Occipital lobe (tissue), 2 donors: Measurements from ENCODE around the gene PRKCA. TPM values are rescaled to one million over a fixed set of nuclear protein-coding genes. Genes with fewer than 3 reads are reported as not detected.
"Not testable (repeated sequence)": the region's sequence is repeated elsewhere in the genome, so short reads cannot be mapped to it uniquely, and the experiment has no call there.

Source experiments
- DNase-seq: peaks from one replicate; lab custom pipeline; 2025; lab: John Stamatoyannopoulos, UW
- total RNA-seq: library from RNA; depleted of rRNA; stranded (reverse); fragments of >200 nt; gene quantifications from one replicate; pipeline ENCODE4 v1.2.3, GENCODE V29; 2014

Gene PRKCA
- total RNA-seq, 1 donor from 2014 or later: 29.9 TPM

DNA sequence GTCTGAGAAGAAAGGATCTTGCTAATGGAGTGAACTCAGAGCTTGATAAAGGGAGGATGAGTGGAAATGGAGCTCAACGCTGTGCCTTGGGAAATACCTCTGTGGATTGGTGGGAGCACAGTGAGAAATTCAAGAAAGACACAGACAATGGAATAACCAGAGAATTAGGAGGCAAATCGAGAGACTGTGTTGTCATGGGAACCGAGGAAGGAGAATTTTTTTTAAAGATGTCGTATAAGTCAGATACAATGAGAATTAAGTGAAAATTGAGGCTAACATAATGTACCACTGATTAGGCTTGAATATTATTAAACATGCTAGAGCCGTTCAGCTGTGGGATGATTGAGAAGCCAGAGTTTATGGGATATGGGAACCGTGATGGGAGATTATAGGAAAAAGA, 134.2 kb downstream of the PRKCA start:
- DNase-seq: no peak

DNA sequence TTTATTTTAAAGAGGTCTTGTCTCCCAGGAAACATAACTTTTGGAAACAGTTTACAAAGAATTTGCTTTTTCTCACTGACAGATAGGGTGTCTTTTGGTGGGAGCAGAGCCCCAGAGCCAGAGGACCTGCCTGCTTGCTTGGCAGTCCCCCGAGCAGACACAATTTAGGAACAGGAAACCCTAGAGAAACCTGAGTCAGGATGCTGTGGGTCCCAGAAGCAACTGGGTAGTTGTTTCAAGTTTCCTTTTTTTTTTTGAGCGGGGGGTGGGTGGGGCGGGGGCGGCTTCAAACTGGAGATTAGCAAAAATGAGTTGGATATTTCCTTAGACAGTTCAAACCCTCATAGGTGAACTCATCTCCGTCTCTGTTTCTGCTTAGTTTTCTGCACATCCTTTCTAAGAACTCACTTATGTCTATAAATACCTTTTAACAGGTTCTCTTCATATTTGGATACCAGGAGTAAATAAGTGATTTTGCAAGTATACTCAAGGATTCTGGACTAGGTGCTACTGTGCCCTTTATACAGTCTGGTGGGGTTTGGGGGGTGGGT, 135.1 kb downstream of the PRKCA start:
- DNase-seq: no peak

DNA sequence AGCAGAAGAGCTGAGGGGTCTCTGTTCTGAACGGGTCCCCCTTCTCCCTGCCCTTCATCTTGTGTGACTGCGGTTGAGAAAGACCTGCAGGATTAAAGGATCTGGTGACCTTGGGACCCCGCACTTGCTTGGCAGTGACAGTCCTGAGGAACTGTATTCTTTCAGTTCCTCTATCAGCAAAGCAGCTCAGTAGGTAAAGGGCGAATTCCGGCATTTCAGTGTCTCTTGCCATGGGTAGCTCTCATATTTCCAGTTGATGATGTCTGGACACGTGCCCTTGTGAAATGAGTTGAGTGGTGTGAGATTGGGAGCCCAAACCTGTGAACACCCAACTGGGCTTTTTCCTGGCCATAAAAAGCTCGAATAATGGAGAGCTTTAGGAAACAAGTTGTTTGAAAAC, 135.7 kb downstream of the PRKCA start:
- DNase-seq: no peak

DNA sequence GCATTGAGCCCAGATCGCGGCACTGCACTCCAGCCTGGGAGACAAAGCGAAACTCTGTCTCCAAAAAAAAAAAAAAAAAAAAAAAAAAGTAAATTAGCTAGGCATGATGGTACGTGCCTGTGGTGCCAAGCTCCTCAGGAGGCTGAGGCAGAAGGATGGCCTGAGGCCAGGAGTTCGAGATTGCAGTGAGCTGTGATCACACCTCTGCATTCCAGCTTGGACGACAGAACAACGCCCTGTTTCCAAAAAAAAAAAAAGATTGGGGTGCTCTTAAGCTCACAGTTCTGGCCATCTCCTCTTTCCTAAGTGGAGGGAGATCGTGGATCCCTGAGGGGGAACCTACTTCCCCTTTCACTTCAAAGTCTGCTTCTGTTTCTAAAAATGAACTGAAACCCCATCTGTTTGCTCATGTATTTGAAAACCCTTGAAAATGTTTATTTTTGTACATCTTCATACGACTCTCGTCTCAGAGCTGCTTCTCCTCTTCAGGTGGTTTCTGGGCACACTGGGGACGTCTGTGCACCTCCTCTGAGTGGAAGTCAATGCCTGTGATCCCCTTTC, 138.8 kb downstream of the PRKCA start:
- DNase-seq: peak; percentile 15

DNA sequence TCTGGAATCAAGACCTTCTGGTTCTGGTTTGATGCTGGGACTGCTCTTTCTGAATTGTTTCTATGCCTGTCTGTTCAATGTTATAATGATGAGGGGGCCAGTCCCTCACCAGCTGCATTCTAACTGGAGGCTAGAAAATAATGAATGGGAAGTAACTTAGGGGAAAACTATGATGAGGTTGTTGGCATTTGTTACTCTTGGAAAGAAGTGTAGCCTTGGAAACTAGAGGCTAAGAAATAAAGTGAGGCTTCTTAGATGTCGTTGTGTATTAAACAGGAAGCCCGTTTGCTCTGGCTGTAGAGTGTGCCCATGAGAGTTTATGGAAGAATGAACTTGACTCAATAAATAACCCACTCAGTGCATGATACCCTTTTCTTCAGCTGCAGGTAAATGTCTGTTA, 140.8 kb downstream of the PRKCA start:
- no peak for DNase-seq

DNA sequence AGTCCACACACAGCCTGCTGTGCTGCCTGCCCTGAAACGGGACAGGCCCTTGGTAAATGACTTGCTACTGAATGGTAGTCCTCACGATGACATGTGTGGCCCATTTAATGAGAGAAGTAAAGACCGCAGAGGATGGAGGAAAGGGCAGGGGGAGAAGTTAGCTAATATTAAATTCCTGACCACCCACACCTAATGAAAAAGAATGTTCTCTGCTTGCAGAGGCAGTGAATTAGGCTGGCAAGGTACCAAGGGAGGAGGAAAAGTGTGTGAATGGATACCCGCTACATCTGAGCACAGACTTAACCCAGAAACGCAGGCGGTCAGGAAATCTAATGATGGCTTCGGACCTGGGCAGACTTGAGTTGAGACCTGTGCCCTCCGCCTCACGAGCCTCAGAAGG, 141.2 kb downstream of the PRKCA start:
- no peak for DNase-seq

DNA sequence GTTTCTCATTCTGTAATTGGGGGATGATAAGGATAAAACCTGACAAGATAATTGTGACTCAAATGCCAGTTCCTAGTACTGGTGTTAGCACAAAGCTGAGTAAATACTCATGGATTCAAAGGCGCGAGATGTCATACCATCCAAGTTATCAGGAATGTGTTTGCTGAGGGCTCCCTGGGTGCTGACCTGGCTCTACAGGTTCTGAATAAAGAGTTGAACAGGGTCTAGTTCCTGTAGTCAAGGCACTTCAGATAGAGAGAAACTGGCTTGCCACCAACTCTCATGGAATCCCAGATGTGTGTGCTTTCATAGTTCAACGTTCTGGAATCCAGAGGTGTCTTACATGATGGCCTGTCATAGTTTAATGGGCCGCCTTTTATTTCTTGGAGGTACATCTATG, 141.6 kb downstream of the PRKCA start:
- no peak for DNase-seq

DNA sequence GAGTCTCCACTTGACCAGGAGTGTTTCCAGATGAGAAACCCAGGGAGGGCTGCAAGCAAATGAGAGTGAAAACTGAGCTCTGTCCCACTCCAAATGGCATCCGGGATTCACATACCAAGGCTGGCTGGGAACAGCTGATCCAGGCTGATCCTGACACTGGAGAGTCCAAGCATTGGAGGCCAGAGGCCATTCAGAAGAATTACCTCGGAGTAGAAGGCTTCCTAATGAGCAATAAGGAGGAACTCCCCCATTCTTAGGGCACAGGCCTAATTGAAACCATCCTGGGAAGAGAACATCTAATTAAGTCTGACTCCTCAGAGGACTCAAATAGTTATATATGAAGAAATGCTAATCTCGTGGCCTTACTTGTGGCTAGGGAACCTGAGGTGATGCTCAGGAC, 142.8 kb downstream of the PRKCA start:
- no peak for DNase-seq

DNA sequence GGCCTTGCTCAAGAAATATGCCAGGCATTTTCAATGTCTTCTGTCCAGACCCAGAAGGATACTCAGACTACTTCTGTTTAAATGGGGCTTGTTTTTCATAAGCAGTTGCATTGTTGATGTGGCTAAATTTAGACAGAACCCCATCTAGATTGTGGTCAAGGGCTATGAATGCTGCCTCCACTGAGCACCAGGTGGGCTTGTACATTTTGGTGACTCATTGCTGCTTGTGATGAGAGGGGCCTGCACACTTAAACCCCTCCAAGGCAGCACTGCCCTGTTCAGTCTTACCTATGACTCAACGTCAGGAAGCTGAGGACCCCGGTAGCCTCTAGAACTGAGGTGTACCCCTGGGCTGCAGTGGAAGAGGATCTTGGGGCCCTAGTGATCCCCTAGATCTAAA, 144.0 kb downstream of the PRKCA start:
- no peak for DNase-seq

DNA sequence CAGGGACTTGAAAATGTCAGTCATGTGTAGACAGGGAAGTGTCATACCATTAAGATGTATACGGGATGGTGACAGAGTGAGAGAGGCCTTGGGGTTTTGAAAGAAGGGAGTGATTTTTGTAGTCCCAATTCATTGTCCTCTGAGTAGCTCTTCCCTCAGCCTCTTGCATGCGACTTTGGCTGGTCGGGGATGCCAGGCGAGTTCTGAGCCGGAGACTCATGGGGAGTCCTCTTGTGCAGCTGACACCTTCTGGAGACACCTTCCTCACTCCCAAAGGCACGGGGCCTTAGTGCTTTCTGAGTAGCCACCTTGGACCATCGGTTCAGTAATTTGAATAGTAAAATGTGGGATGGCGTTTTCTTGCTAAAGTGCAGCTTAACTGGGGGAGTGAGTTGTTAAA, 144.7 kb downstream of the PRKCA start:
- no peak for DNase-seq

DNA sequence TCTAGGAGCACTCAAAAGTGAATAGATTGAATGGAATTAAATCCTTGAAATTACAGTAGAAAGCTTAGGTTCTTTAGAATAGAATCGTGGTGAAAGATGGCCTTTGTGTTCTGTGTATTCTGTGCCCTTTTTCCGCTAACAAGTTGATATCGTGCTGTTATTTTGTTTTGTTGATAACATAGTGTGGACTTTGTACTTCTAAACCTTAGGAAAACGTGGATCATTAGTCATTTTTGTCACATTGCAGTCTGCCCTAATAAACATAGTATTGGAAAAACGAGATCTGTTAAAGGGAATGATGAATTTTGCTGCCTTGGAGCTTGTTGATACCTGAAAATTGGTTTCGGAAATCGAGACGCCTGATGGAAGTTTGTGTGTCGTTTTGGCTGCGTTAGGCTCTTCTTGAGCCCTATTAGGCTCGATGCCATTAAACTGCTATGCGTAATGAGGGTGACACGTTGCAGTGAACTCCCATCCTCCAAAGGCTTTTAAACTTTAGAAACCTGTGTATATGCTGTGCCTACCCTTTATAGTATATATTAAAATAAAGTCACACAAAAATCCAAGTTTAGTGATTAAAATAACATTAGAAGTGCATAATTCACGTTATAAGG, 145.7 kb downstream of the PRKCA start:
- no peak for DNase-seq

DNA sequence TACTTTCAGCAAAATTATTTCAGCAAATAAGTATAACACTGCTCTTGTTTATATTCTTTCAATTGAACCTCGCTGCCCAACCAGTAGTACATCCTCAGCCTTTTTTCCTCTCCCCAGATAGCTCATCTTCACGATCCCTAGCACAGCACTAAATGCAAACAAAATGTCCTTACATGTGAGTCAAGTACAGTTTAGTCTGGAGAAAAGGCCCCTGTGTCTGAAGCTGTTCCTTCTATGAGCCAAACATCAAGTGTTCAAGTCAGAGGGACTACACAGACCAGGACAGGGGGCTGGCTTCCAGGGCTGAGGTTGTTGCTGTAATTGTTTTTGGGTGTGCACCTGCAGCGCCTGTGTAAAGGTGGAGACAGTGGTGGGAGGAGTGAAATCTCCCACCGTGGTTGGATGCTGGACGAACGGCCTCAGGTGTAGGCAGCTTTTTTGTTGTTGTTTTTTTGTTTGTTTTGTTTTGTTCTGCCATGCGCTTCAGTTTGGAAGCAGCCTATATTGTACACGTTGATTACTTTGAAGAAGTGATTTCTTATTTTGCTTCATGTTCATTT, 147.1 kb downstream of the PRKCA start:
- DNase-seq: no peak

DNA sequence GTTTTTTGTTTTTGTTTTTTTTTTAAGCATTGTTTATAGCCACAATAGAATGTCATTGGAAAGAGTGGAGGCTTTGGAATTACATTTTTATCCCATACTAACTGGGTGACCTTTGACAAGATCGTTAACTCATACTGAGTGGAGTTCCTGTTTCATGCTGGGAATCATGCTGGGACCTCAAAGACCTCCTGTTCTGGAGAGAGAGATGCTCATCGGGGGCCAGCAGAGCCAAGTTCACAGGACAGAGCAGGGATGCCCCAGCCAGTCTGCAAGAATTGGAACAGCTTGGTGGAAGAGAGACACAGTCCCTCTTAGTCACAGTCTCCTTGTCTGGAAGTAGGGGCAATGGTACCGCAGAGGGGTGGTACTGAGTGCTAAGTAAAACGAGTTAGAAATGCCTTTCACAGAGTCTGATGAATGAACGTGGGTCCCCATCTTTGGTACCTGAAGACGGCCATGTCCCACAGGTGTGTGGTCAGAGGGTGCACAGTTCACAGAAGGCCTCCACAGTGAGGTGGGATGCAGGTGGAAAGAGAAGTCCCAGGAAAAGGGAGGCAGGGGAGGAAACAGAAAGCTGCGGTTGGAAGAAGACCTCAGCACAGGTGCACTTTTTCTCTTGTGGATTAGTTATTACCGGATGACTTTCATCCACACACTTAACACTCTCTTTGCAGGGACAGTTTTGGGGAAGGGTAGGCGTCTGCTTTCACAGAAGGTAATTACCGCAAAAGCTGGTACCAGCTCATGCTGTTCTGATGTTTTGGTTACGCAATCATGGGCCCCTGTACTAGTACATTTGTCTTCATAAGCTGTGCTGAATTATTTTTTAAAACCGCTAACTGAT, 147.8 kb downstream of the PRKCA start:
- DNase-seq: no peak

DNA sequence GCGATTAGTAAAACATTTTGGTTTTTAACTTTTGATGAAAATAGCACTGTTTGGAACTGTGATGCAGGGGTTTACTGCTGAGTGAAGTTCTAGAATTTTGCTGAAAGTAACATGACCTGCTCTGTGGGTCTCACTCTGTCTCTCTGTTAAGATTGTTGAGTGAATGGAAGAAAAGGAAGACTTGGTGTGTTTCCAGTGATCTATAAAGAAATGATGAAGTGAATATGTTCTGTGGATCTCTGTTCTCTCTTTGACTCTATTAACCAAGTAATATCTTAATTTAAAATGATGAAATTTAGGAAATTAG, 148.4 kb downstream of the PRKCA start:
- DNase-seq: no peak

DNA sequence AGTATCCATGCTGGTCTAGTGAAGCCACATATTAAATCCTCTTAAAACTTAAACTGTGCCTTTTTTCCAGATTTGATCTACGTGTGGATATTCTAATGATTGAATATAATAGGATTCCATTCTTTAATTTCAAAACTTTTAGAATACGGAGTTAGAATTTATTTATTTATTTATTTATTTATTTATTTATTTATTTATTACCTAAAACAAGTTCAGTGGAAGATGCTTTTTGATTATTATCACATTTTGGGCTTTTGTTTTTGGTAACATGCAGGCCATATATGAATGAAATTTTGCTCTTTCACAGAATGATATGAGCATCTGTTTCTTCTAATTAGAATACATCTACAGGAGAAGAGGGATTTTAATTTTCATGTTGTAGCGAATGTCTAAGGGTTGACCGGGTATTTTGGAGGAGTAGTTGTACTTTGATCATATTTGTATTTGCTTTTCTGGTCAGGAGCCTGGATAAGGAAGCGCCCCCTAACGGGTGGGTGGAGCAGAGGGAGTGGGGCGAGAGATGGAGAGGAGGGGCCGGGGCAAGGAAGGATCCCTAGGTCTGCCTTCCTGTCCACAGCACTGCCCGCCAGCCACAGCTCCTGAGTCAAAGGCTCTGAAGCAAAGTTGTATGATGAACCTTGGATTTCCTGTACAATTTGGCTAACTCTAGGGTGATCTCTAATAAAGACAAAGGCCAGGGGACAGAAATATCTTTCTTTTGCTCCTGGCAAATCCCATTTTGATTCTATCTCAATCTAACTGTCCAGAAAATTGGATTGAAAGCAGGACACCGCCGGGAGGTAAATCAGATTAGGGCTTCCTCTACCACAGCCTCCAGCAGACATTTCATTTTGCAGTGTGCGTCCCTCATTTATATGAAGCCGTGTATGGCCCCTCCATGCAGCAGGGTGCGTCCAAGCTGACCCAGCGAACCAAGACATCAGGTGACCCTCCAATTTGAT, 149.1 kb downstream of the PRKCA start:
- no peak for DNase-seq

DNA sequence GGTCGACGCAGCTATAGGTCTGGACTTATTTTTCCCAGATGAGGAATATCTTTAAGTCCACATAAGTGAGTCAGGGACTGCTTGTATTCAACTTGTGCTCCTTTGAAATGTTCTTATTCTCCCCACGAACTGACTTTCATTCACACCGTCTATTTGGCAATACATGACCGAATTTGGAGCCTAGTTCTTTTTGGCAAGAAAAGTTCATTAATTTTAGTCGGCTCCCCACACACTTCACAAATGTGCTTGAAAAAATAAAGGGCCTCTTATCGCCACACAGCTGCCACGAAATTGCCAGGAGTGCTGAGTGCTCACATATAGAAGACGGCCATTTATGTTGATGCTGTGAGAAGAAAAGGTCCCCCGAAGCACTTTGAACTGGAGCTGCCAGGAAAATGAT, 152.6 kb downstream of the PRKCA start:
- peak; percentile 36 for DNase-seq

DNA sequence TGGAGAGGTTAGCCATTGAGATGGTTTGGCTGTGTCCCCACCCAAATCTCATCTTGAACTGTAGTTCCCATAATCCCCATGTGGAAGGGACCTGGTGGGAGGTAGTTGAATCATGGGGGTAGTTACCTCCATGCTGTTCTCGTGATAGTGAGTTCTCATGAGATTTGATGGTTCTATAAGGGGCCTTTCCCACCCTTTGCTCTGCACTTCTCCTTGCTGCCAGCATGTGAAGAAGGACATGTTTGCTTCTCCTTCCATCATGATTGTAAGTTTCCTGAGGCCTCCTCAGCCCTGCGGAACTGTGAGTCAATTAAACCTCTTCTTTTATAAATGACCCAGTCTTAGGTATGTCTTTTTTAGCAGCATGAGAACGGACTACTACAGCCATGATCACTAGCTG, 155.1 kb downstream of the PRKCA start:
- DNase-seq: not testable (repeated sequence)

DNA sequence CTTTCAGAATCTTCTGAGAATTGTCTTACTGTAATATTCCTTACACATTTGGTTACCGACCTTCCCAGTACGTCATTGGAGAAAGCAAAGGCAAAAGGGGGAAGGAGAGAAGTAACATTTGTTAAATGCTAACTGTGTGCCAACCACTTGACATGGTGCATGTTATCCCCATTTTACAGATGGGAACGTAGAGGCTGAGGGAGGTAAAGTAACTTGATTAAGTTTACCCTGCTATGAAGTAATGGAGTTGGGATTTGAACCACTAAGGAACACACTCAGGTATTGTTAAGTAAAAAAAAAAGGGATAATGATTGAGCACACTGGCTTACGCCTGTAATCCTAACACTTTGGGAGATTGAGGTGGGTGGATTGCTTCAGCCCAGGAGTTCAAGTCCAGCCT, 156.4 kb downstream of the PRKCA start:
- DNase-seq: no peak

DNA sequence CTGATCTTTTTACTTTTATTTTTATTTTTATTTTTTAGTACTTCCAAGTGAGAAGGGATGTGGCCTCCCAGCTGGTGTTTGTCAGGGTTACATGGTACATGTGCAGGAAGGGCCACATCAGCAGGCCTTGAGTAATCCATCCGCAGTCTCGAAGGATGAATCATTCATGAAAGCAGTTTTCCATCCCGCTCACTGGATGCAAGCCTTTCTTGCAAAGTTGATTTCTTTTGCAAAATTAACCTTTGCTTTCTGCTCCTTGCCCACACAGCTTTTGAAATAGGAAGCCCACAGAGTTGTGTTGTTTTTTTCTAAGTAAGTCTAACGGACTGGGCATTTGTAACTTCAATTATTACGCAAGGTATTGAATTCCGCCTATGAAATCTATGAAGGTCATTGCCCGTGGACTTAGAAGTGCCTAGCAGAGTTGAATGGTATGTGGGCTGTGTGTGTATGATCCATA, 157.4 kb downstream of the PRKCA start:
- DNase-seq: no peak

DNA sequence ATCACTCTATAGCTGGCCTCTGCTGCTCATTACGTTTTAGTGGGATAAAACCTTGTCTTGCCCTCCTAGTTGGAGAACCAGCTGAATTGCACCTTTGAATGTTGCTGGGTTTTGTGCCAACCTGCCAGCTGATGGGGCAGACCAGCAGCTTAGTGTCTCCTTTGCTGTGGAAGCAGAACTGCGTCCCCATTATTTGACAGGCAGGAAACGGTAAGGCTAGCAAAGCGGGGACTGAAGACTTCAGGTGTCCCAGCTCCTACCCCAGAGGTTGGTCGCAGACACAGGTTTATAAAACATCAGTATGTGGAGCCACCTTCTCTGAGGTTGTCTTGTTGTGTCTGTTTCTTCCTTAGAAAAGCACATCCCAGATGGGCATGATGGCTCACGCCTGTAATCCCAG, 158.1 kb downstream of the PRKCA start:
- DNase-seq: no peak

DNA sequence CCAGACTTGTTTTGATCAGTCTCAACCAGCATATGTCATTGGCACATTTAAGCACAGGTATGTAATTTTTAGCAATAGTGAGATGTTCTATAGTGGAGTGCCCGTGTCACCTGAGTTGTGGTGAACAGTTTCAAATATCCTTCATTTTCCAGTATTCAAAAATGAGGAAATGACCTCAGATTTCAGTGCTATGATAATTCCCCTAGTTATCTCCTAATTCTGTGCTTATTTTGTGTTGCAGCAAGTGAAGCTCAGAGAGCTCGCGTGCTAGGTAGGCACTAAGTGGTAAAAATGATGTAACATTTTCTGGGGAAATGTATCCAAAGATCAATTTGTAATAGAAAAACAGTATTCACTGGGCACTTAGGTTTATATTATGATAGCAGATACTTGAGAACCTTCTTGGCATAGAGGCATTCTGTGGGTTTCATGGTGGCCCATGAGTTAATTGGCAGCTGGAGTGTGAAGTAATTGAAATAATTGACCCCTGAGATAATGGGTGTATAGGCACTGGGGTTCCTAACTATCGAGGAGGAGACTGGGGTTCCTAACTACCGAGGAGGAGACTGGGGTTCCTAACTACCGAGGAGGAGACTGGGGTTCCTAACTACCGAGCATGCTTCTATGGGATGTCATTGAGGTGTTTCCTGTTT, 159.1 kb downstream of the PRKCA start:
- no peak for DNase-seq
